ENCODE measurements around the gene GLYAT.
"Not testable (repeated sequence)": the region's sequence is repeated elsewhere in the genome, so short reads cannot be mapped to it uniquely, and the experiment has no call there.

The GLYAT gene

DNA sequence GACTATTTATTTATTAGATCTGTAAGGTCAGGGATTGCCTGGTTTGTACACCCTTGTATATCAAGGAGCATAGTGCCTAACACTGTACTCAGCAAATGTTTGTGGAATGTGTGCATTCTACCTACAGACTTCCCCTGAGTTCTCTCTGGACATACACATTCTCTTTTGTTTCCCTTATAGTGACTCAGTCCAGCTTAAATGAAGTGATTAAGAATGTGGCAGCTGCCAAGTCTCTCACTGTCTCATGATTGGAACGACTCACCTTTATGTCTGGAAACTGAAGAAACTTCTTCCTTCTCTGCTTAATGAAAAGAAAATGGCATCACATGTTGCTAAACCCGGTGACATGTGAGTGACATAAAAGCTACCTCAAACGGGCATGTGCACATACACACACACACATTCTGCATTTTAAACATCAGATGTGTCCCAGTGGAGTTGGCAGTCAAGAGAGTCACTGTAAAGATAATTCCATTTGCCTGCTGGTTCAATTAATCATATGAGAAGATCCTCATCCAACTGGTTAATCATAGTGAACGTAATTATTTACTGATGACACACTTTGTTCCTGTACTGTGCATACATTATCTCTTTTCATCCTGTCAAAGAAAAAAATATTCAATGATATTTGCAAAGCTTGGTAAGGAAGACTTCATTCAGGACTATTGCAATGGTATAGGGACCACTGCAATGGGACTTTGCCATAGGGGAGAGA is 42.8 kb downstream of the GLYAT start:
- POLR2A ChIA-PET: no interaction called here
- CTCF ChIA-PET: interaction anchor here (0.6 kb wide), 1 partner anchor 46 kb away, joined by 3 read pairs; no protein-coding TSS in a partner anchor
- TF ChIP-seq ZNF384 (IDR thresholded peaks at IDR 0.05): no peak
- TF ChIP-seq, protein P1, sequence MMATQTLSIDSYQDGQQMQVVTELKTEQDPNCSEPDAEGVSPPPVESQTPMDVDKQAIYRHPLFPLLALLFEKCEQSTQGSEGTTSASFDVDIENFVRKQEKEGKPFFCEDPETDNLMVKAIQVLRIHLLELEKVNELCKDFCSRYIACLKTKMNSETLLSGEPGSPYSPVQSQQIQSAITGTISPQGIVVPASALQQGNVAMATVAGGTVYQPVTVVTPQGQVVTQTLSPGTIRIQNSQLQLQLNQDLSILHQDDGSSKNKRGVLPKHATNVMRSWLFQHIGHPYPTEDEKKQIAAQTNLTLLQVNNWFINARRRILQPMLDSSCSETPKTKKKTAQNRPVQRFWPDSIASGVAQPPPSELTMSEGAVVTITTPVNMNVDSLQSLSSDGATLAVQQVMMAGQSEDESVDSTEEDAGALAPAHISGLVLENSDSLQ (IDR thresholded peaks at IDR 0.05): no peak
- no peak for TF ChIP-seq FOXM1 (IDR thresholded peaks at IDR 0.05; ENCODE audit: borderline replicate concordance)
- TF ChIP-seq CTBP1 (IDR thresholded peaks at IDR 0.05; ENCODE audit: borderline replicate concordance): no peak
- TF ChIP-seq ELF4 (IDR thresholded peaks at IDR 0.05): no peak
- no peak for TF ChIP-seq LEF1 (IDR thresholded peaks at IDR 0.05; ENCODE audit: borderline replicate concordance)
- TF ChIP-seq SP1 (IDR thresholded peaks at IDR 0.05): no peak
- TF ChIP-seq HDGF (IDR thresholded peaks at IDR 0.05; ENCODE audit: borderline replicate concordance): no peak
- TF ChIP-seq SUZ12 (IDR thresholded peaks at IDR 0.05): no peak
- no peak for TF ChIP-seq NFRKB (IDR thresholded peaks at IDR 0.05)
- no peak for TF ChIP-seq FOXK2 (IDR thresholded peaks at IDR 0.05)
- TF ChIP-seq FOXA1 (IDR thresholded peaks at IDR 0.05): no peak
- TF ChIP-seq TARDBP (IDR thresholded peaks at IDR 0.05): no peak
- TF ChIP-seq L3MBTL2 (conservative IDR thresholded peaks at IDR 0.05): no peak
- TF ChIP-seq BHLHE40 (IDR thresholded peaks at IDR 0.05; ENCODE audit: borderline replicate concordance): no peak
- TF ChIP-seq ARNT (IDR thresholded peaks at IDR 0.05): no peak
- no peak for DNase-seq (ENCODE audit: extremely low spot score)

DNA sequence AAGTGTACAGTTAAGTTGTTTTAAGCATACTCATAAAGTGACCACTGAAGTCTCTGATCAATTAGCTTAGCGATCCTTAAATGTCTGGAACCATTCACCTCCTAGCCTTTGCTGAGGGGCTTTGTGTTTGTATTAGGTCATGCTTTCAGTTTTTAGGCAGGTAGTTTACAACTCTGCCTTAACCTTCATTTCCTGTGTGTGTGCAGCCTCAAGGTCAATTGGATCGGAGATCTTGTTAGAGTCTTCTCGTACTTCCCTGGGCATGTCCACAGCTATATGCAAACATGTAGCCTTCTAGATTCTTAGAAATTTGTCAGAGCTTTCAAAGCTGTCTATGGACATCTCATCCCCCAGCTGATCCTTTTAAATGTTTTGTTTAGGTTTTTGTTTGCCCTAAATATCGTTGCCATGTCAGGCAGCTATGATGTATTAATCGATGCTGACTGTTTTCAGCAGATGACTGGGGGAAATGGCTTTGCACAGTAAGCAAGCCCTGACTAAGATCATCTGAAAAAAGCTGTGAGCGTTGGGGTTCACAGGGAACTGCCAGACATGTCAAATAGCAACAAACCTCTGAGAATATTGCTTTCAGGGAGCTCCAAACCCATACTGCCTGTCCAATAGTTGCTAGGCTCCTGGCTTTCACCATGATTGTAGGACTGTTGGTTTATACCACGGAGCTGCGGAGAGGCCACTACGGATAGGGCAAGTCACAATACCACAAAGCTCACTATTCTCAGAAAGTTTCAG is 45.6 kb downstream of the GLYAT start:
- DNase-seq (ENCODE audit: extremely low spot score): no peak
- POLR2A ChIA-PET: no interaction called here

DNA sequence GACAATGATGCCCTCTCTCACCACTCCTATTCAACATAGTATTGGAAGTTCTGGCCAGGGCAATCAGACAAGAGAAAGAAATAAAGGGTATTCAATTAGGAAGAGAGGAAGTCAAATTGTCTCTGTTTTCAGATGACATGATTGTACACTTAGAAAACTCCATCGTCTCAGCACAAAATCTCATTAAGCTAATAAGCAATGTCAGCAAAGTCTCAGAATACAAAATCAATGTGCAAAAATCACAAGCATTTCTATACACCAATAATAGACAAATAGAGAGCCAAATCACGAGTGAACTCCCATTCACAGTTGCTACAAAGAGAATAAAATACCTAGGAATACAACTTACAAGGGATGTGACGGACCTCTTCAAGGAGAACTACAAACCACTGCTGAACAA is 49.1 kb downstream of the GLYAT start:
- DNase-seq (ENCODE audit: extremely low spot score); CTCF ChIA-PET; POLR2A ChIA-PET: not testable (repeated sequence)

More for the DNA sequence above, 45.6 kb downstream of the GLYAT start:
- CTCF ChIA-PET: no interaction called here
- TF ChIP-seq FOXK2 (IDR thresholded peaks at IDR 0.05): no peak
- TF ChIP-seq ARNT (IDR thresholded peaks at IDR 0.05): no peak
- no peak for TF ChIP-seq CTBP1 (IDR thresholded peaks at IDR 0.05; ENCODE audit: borderline replicate concordance)
- no peak for TF ChIP-seq HDGF (IDR thresholded peaks at IDR 0.05; ENCODE audit: borderline replicate concordance)
- TF ChIP-seq, protein P1 (IDR thresholded peaks at IDR 0.05): no peak
- TF ChIP-seq SP1 (IDR thresholded peaks at IDR 0.05): no peak
- TF ChIP-seq L3MBTL2 (conservative IDR thresholded peaks at IDR 0.05): no peak
- no peak for TF ChIP-seq NFRKB (IDR thresholded peaks at IDR 0.05)

DNA sequence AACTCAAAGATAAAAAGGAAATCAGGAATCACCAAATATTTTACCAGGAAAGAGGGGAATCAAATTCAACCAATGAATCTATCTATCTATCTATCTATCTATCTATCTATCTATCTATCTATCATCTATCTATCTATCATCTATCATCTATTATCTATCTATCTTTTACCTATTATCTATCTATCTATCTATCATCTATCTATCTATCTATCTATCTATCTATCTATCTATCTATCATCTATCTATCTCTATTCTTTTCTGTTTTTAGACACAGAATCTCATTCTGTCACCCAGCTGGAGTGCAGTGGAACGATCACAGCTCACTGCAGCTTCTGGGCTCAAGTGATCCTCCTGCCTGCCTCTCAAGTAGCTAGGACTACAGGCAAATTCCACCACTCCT is 54.2 kb downstream of the GLYAT start:
- CTCF ChIA-PET; DNase-seq (ENCODE audit: extremely low spot score): not testable (repeated sequence)
- POLR2A ChIA-PET: interaction anchor here (0.8 kb wide), 1 partner anchor 100 kb away, joined by 3 read pairs; no protein-coding TSS in a partner anchor

DNA sequence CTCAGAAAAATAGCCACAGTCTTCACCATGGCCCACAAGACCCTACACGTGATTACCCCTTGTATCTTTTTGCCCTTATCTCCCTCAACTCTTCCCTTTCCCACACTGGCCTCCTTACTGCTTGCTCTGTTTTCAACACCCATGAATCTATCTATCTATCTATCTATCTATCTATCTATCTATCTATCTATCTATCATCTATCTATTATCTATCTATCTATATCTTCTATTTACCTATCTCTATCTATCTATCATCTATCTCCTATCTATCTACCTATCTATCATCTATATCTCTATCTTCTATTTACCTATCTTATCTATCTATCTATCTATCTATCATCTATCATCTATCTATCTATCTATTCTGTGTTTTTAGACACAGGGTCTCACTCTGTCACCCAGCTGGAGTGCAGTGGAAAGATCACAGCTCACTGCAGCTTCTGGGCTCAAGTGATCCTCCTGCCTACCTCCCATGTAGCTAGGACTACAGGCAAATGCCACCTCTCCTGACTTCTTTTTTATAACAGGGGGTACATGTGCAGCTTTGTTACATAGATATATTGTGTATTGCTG is 55.1 kb downstream of the GLYAT start:
- POLR2A ChIA-PET: interaction anchor here (0.8 kb wide), 1 partner anchor 99 kb away, joined by 3 read pairs; no protein-coding TSS in a partner anchor
- TF ChIP-seq BHLHE40 (IDR thresholded peaks at IDR 0.05; ENCODE audit: borderline replicate concordance) (no peak), LEF1 (IDR thresholded peaks at IDR 0.05; ENCODE audit: borderline replicate concordance) (no peak), FOXA1 (IDR thresholded peaks at IDR 0.05) (no peak), ELF4 (IDR thresholded peaks at IDR 0.05) (no peak), NFRKB (IDR thresholded peaks at IDR 0.05) (no peak), ARNT (IDR thresholded peaks at IDR 0.05) (no peak), FOXM1 (IDR thresholded peaks at IDR 0.05; ENCODE audit: borderline replicate concordance) (no peak), CTBP1 (IDR thresholded peaks at IDR 0.05; ENCODE audit: borderline replicate concordance) (no peak), FOXK2 (IDR thresholded peaks at IDR 0.05) (no peak), SP1 (IDR thresholded peaks at IDR 0.05) (no peak)
- TF ChIP-seq, protein P1 (IDR thresholded peaks at IDR 0.05): no peak
- DNase-seq (ENCODE audit: extremely low spot score): no peak
- CTCF ChIA-PET: interaction anchor here (0.6 kb wide), 1 partner anchor 107 kb away, joined by 3 read pairs; no protein-coding TSS in a partner anchor

DNA sequence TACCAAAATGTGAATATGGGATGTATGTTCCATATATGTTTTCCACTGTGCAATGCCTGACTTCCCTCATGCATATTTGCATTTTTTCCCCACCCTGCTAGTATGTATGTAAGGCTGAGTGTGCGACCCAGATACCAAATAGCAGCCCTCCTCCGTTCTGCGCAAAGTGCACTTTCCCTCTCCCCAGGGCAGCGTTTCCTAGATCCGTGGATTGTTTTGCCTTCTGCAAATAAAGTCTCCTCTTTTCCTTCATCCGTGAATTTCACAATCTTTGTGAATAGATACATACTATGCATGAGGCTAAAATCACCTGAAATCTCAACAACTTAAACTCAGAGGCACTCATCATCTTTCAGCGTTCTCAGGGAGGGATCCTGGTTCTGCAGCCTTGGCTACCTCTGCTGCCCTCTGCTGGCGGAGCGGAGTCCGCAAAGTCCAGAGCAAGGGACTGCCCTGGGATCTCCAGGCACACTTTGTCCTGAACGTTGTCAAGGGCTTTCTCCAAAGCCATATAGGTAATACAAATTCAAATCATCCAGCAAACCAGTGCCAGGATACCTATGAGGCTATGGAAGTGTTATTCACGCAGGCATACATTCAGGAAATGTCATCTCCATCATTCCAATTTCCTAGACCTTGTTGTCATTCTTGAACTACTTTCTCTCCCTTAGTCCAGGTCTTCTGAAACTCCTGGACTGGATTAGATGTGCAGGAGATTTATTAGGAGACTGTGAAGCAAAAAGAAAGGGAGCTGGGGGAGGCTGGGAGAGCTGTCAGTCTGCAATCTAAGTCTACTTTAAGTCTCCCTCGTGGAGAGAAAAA is 56.2 kb downstream of the GLYAT start:
- TF ChIP-seq FOXK2 (IDR thresholded peaks at IDR 0.05) (no peak), SUZ12 (IDR thresholded peaks at IDR 0.05) (no peak)
- DNase-seq (ENCODE audit: extremely low spot score): peak; percentile 80
- ChIA-PET CTCF (no interaction called here), POLR2A (no interaction called here)
